ENCODE results near the gene SMTN.

DNA sequence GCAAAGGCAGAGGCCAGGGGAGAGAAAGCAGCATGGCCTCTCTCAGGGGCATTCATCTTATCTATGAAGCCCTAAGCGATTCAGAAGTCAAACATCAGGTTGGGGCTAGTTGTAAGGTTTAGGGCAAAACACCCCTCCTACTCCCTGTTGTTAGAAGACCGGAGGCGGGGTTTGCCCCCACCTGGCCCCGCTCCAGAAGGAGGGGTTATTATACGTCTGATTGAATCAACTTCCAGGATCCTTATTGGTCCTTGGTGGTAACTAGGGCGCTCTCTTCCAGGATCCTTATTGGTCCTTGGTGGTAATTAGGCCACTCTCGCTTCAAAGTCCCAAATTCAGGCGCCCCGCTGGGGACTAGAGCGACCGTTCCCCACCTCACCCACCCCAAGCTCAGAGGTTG lies 12.1 kb upstream of the SMTN start:
- TF ChIP-seq POLR2A (conservative IDR thresholded peaks at IDR 0.05) (no peak), U2AF2 (optimal IDR thresholded peaks at IDR 0.05; ENCODE audit: low read depth, low read length) (no peak), ZSCAN29 (IDR thresholded peaks at IDR 0.05) (no peak), CBFB (CRISPR knock-in tag; IDR thresholded peaks at IDR 0.05) (no peak), STAT5A (IDR thresholded peaks at IDR 0.05; ENCODE audit: borderline replicate concordance, low read length) (no peak), ZZZ3 (IDR thresholded peaks at IDR 0.05) (no peak), BRD4 (IDR thresholded peaks at IDR 0.05) (no peak), RBM22 (IDR thresholded peaks at IDR 0.05; ENCODE audit: low read depth, low read length, poor library complexity, severe bottlenecking) (no peak), ZNF431 (CRISPR knock-in tag; IDR thresholded peaks at IDR 0.05) (no peak), RAD21 (CRISPR knock-in tag; conservative IDR thresholded peaks at IDR 0.05 in 1 of 2, IDR thresholded peaks at IDR 0.05 in 1 of 2) (no peak)

Data from K562 (cell line).